HG02623 (cell line): ENCODE measurements around the gene TNXB.
"Not testable (repeated sequence)": the region's sequence is repeated elsewhere in the genome, so short reads cannot be mapped to it uniquely, and the experiment has no call there.

ENCODE experiments used
- ATAC-seq: cut with Tn5 transposase; IDR thresholded peaks from one replicate; pipeline ENCODE4 v1.9.1; 2021; ENCODE audit warnings: moderate library complexity; ENCODE audit not compliant: unreplicated experiment

TNXB gene

DNA sequence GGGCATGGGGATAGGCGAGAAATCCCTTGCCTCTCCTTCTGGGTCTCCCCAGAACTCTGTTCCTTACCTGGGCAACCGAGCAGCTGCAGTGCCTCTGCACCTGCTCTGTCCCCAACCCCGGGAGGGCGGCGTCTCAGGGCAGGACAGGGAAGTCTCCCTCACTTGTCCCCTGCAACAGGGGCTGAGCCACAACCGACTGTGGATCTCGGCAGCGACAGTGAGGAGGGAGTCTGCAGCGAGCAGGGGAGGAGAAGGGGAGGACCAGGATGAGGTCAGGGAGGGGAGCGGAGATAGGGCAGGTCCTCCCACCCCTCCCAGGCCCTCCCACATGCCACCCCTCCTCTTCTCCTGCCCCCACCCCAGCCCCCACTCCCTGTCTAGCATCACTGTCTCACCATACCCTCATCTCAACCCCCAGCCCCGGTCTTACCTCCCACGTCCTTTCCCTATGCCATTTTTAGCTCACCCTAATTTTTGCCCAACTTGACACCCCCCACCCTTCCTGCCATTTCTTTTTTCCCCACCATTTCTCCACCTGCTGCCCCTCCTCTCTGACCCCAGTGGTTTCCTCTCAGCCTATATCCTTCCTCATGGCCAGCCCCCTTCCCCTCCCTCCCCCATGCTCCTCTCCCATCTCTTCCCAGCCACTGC, at the start of gene TNXB:
TNXB (minus strand) TSS at position 225 of the 651 bp plus-strand sequence. CDS start 11,140 bp downstream, outside the sequence.
- no peak for ATAC-seq

DNA sequence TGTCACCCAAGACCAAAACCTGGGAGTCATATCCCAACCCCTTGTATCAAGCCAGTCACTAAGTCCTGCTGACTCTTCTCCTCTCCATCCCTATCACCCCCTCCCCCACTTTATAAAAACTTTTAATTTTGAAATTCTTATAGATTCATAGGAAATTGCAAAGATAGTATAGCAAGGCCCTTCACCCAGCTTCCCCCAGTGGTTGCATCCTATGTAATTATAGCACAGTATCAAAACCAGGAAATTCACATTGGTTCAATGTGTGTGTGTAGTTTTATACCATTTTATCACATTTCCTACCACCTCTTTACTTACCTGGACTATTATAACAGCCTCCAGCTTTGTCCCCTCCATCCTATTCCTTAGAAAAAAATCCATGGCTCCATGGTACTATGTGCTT, 48.9 kb upstream of the TNXB start:
- no peak for ATAC-seq

- no peak for ATAC-seq
Observed at GRCh38 chr6:32156891-32157290, 47.8 kb upstream of the TNXB start.

DNA sequence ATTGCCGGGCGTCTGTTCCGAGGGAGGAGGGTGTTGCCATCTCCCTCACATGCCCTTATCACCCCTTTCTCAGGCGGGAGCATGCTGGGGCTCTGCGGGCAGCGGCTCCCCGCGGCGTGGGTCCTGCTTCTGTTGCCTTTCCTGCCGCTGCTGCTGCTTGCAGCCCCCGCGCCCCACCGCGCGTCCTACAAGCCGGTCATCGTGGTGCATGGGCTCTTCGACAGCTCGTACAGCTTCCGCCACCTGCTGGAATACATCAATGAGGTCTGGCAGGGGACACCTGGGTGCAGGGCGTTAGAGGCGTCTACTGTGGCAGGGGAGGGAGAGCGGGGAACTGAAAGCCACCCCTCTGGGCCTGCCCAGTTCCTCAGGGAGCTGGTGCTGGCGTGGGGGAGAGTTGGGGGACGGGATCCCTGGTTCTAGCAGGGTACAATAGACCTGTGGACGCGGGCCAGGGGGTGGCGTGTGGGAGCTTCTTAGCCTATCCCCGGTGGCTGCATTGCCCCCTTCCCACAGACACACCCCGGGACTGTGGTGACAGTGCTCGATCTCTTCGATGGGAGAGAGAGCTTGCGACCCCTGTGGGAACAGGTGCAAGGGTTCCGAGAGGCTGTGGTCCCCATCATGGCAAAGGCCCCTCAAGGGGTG, 45.5 kb upstream of the TNXB start:
- no peak for ATAC-seq

DNA sequence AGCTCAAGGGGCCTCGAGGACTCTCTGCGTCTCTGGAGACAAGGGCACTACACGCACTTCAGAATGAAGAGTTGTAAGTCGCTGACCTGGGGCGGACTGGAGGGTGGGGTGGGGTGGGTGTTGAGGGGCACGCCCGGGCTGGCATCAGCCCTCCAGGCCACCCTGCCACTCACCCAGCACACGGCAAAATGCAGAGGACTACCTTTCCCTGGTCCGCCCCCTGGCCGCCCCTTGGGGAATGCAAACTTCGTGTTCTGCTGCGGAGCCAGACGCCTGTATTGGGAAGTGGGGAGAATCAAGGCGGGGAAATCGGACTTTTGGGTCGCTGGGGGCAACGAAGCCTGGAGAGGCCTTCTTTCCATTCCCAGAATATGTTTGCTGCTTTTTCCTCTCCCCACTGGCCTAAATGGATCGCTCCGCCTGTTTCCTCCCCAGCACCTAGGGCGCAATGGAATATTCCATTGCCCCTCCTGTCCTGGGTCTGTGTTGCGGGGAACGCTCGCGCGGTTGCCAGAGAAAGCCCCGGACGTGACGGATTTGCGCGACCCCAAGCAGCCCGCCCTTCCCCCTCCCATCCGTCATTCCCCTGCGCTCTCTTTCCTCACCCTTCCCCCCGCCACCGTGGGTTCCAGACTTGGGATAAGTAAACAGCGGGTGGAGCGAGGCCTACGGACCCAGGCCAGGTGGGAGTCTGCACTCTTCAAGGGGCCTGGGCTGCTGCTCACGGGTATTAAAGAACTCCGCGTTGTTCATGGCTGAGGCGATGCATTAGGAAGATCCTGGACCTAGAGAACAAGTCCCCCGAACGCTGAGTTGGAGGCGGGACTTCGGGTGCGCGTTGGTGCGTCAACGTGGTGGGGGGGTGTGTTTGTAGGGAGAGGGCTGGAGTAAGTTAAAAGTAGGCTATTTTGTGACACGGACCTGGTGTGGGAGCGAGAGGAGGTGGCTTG, 44.7 kb upstream of the TNXB start, which contains the start of gene PPT2:
PPT2 (plus strand) TSS at position 578 of the 950 bp plus-strand sequence. CDS start 454 bp downstream, outside the sequence.
- ATAC-seq = no peak

DNA sequence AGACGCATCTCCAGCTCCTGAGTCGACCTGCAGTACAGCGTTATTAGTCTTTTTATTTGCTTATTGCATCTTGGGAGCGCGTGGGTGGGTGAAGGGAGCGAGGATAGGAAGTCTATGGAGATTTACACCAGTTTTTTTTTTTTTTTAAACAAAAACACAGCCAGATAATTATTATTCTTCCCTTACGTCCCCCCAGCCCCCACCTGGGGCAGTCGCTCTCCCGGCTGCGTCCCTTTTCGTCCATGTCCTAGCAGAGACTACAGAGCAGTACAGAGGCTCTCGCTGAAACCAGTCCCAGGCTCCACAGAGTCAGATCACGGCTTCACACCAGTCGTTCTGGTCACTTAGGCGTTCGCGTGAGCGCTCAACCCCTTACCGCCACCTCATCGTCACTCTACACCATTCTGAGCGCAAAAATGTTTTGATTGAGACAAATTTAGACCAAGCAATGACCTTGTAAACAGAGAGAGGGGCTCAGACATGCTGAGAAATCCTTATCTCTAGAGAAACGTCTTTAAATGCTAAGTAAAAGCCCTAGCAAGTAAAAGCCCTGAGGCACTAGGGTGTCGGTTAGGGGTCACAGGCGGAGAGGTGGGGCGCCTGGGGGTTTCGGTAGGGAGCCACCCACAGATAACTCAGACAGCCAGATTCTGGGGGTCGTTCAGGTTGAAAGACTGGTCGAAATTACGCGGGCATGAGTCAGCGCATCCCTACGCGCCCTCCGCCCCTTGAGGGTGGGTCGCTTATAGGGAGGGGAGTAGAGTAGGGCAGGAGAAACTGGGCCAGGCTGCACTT, 43.8 kb upstream of the TNXB start:
- ATAC-seq = no peak

- no peak for ATAC-seq
Observed at GRCh38 chr6:32151863-32152768, 43.0 kb upstream of the TNXB start, which contains the start of gene PRRT1. PRRT1 (minus strand) TSS chr6:32151939; CDS start chr6:32151827, 112 bp downstream.

GRCh38 chr6:32151181-32151862, 42.2 kb upstream of the TNXB start:
- no peak for ATAC-seq

DNA sequence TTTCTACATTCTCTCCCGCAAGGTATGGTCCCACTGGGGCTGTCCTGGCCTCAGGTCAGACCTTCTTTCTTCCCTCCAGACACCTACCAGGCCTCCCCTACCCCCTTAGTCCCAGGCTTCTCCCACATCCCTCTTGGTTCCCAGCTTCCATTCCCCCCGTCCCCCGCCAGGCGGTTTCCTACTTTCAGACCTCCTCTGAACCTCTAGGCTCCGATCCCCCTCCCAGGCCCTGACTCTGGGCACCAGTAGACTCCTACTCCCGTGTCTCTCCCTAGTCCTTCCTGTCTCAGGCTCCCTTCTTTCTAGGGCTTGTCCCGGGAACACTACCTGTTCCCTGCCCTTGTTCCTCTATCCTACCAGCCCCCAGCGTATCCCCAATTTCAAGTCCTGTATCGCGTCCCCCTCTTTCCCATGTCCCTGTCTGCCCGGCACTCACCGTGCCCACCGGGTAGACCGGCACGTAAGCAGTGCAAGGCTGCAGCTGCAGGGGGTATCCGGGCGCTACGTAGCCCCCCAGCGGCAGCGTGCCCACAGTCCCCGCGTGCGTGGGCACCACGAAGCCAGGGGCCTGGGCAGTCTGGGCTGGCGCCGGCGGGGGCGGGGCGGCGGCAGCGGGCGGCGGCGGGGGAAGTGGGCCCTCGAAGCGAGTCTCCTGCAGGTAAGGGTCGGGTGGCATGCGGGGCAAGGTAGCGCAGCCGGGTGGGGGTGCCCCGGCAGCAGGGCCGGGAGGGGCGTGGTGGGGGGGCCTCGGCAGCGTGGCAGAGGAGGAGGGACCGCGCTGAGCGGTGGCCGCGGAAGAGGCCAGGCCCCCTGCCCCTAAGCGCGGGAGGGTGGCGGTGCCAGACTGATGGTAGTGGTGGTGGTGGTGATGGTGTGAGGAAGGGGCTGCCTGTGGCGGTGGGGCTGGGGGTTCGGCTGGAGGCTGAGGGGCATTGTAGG, 41.1 kb upstream of the TNXB start:
- no peak for ATAC-seq

- ATAC-seq = no peak
Observed at GRCh38 chr6:32149092-32149755, 40.1 kb upstream of the TNXB start.

GRCh38 chr6:32148289-32149091, 39.4 kb upstream of the TNXB start:
- ATAC-seq = no peak

DNA sequence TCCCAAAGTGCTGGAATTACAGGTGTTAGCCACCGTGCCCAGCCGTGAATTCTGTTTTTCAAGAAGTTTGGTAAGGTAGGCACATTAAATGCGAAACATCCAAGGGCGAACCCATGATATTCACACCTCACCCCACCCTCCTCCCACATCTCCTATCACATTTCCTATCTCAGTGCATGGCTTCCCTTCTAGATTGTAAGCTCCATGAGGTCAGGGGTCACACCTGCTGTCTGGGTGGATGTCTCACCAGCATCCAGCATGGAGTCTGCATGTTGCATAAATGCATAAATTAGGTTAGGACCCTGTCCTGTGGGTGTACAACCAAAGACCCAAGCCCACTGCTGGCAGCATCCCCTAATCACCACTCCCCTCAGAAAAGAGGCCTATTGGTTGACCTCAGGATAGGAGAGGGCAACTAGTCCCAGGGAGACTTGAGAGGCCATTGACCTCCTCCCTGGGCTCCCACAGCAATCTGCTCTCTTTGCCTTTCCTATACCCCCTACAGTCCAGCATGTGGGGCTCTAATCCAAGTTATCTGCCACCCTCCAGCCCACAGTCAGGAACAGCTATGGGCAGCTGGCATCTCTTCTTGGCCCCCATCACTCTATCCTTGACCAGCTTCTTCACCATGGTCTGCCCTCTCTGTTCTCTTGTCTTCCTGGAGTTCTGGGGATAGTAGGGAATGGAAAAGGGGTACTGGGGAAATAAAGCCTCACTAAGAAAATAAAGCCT, 38.4 kb upstream of the TNXB start:
- no peak for ATAC-seq

GRCh38 chr6:32146687-32147086, 37.5 kb upstream of the TNXB start:
- ATAC-seq = no peak

GRCh38 chr6:32146287-32146686, 37.1 kb upstream of the TNXB start:
- no peak for ATAC-seq

DNA sequence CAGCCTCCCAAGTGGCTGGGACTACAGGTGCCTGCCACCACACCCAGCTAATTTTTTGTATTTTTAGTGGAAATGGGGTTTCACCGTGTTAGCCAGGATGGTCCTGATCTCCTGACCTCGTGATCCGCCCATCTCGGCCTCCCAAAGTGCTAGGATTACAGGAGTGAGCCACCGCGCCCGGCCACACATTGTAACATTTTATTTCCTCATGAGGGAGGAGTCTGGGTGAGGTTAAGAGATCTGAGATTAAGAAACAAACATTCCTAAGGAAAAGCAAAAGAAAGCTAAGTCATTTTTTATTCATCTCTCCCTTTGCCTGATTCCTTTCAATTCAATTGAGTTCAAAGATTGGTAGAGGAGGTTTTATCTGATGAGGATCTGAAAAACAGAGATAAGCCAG, 35.1 kb upstream of the TNXB start:
- ATAC-seq = not testable (repeated sequence)
